Panc1 (cell line): ENCODE data around the gene SAMD4A. TPM values are rescaled to one million over a fixed set of nuclear protein-coding genes. Genes with fewer than 3 reads are reported as not detected.
A peak's percentile ranks its signal among the peaks of the same experiment; 100 is the strongest.

Source experiments
- ATAC-seq: fragments of 200-7000 bp; cut with Tn5 transposase; 2 replicates; pipeline ENCODE4 v1.9.1; 2020; ENCODE audit warnings: mild to moderate bottlenecking, moderate library complexity
- BruUV-seq: library from RNA; stranded (reverse); fragments of 400-500 nt; replicated peaks from 2 replicates; lab custom pipeline; 2021; lab: Mats Ljungman, UMichigan
- CTCF ChIA-PET: fragments of 300-600 bp; sonication (Branson Sonifier 250); formaldehyde crosslinking; loops from one replicate; lab custom pipeline; 2022; ENCODE audit warnings: antibody characterized with exemption; lab: Charles Lee
- POLR2A ChIA-PET: fragments of 300-600 bp; sonication (Branson Sonifier 250); formaldehyde crosslinking; loops from one replicate; lab custom pipeline; 2022; ENCODE audit warnings: antibody characterized with exemption; lab: Charles Lee
- DNase-seq: peaks from one replicate; pipeline ENCODE4 v3.0.0-alpha.2; 2010; ENCODE audit warnings: low read depth, low spot score
- H3K27ac ChIP-seq: 2 replicates; pipeline ENCODE4 v1.5.1; 2011; ENCODE audit warnings: mild to moderate bottlenecking, low read length, inconsistent platforms
- H3K27me3 ChIP-seq: fragments of 200-500 bp; sonication (Bioruptor generic); 2 replicates; pipeline ENCODE4 v1.6.0; 2014; ENCODE audit warnings: low read length, inconsistent platforms; ENCODE audit not compliant: control insufficient read depth, insufficient read depth
- H3K36me3 ChIP-seq: fragments of 200-500 bp; sonication (Bioruptor generic); 2 replicates; pipeline ENCODE4 v1.5.1; 2014; ENCODE audit warnings: inconsistent platforms, mild to moderate bottlenecking, low read length, moderate library complexity; ENCODE audit not compliant: control insufficient read depth, insufficient read depth
- H3K4me1 ChIP-seq: 2 replicates; pipeline ENCODE4 v1.5.1; 2011; ENCODE audit warnings: inconsistent platforms, mild to moderate bottlenecking, low read length, moderate library complexity; ENCODE audit not compliant: control insufficient read depth, insufficient read depth
- H3K4me3 ChIP-seq, 2 experiments: 2 replicates each; pipeline ENCODE4 v1.5.1; 2011 to 2012; ENCODE audit warnings: low read depth in 2 of 2, low read length in 2 of 2, mild to moderate bottlenecking in 2 of 2, inconsistent platforms in 1 of 2, moderate library complexity in 1 of 2
- H3K9me3 ChIP-seq: fragments of 200-500 bp; sonication (Bioruptor generic); 2 replicates; pipeline ENCODE4 v1.5.1; 2014; ENCODE audit warnings: low read depth, mild to moderate bottlenecking, inconsistent platforms, low read length, moderate library complexity; ENCODE audit not compliant: control insufficient read depth, insufficient read depth
- POLR2AphosphoS5 ChIP-seq: IDR thresholded peaks from 2 replicates; pipeline ENCODE4 v1.6.1; 2012; ENCODE audit warnings: mild to moderate bottlenecking, low read depth, low read length, moderate library complexity
- SIN3A ChIP-seq: IDR thresholded peaks from 2 replicates; pipeline ENCODE4 v1.6.1; 2012; ENCODE audit warnings: low read depth, mild to moderate bottlenecking, low read length, moderate library complexity, borderline replicate concordance; ENCODE audit not compliant: insufficient read depth
- TCF7L2 ChIP-seq: IDR thresholded peaks from 2 replicates; pipeline ENCODE4 v1.6.1; 2011; ENCODE audit warnings: mild to moderate bottlenecking, low read depth, low read length, inconsistent platforms
- in situ Hi-C: cut with HindIII; loops from 2 replicates; pipeline ENCODE4 v1.10.0; 2016; ENCODE audit warnings: low sequenced_read_pairs, low pct_unique_long_range_greater_than_20kb
- intact Hi-C: fragments of 100-400 bp; cut with micrococcal nuclease; formaldehyde crosslinking; loops from one replicate; pipeline ENCODE4 v1.10.0; 2022; ENCODE audit not compliant: unreplicated experiment
- total RNA-seq: library from RNA; stranded (reverse); gene quantifications from one replicate; pipeline ENCODE4 v1.2.1, GENCODE V29; 2021; ENCODE audit not compliant: unreplicated experiment
- TF ChIP-seq, protein P1 (sequence below), 2 experiments: IDR thresholded peaks; 2 replicates each; pipeline ENCODE4 v1.6.1; 2011 to 2012; ENCODE audit warnings: low read depth in 2 of 2, control low read depth in 1 of 2, low read length in 1 of 2, mild to moderate bottlenecking in 1 of 2, moderate library complexity in 1 of 2; ENCODE audit not compliant: insufficient read depth in 1 of 2
- TF ChIP-seq, protein P2 (sequence below): fragments of 450-650 bp; IDR thresholded peaks from 2 replicates; pipeline ENCODE4 v1.5.1; 2017; ENCODE audit warnings: mild to moderate bottlenecking

Gene SAMD4A
- total RNA-seq, 1 experiment from 2014 or later: 15.2 TPM

DNA sequence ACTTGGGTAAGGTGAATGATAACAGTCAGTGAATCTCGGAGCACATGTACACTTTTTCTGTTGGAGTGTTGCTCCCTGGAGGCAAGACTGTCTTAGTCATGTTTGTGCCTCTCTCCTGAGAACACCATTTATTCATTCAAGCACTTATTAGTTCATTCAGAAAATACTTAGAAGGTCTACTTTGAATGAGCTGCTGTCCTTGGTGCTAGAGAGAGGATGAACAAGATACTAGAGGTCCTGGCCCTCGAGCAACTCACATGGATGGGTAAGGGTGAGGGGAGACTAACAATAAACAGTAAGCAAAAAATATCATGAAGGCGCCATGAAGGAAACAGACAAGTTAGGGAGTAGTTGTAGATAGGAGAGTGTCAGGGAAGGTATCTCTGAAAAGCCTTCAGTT, 17.1 kb upstream of the SAMD4A start:
- TF ChIP-seq TCF7L2: no peak
- TF ChIP-seq, protein P1, sequence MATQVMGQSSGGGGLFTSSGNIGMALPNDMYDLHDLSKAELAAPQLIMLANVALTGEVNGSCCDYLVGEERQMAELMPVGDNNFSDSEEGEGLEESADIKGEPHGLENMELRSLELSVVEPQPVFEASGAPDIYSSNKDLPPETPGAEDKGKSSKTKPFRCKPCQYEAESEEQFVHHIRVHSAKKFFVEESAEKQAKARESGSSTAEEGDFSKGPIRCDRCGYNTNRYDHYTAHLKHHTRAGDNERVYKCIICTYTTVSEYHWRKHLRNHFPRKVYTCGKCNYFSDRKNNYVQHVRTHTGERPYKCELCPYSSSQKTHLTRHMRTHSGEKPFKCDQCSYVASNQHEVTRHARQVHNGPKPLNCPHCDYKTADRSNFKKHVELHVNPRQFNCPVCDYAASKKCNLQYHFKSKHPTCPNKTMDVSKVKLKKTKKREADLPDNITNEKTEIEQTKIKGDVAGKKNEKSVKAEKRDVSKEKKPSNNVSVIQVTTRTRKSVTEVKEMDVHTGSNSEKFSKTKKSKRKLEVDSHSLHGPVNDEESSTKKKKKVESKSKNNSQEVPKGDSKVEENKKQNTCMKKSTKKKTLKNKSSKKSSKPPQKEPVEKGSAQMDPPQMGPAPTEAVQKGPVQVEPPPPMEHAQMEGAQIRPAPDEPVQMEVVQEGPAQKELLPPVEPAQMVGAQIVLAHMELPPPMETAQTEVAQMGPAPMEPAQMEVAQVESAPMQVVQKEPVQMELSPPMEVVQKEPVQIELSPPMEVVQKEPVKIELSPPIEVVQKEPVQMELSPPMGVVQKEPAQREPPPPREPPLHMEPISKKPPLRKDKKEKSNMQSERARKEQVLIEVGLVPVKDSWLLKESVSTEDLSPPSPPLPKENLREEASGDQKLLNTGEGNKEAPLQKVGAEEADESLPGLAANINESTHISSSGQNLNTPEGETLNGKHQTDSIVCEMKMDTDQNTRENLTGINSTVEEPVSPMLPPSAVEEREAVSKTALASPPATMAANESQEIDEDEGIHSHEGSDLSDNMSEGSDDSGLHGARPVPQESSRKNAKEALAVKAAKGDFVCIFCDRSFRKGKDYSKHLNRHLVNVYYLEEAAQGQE (IDR thresholded peaks at IDR 0.05; ENCODE audit: insufficient read depth in 1 of 2, low read depth in 2 of 2, low read length in 1 of 2): peak; percentile 56 to 82; a peak in 3 of 4 replicates
- Histone ChIP-seq H3K27me3 (no peaks in the 10 kb centered on the region), H3K27ac (no peak overlapping the region), H3K9me3 (no peaks in the 10 kb centered on the region), H3K36me3 (no peaks in the 10 kb centered on the region), H3K4me1 (no peaks in the 10 kb centered on the region), H3K4me3 (no peak overlapping the region)
- CTCF ChIA-PET: no interaction called here
- DNase-seq: no peak
- in situ Hi-C loops (no loop called here), intact Hi-C loops (no loop called here)
- no peak for ATAC-seq
- BruUV-seq: no TSS peak
- POLR2A ChIA-PET: interaction anchor here (0.6 kb wide), 1 partner anchor 1228 kb away, joined by 12 read pairs; no protein-coding TSS in a partner anchor

DNA sequence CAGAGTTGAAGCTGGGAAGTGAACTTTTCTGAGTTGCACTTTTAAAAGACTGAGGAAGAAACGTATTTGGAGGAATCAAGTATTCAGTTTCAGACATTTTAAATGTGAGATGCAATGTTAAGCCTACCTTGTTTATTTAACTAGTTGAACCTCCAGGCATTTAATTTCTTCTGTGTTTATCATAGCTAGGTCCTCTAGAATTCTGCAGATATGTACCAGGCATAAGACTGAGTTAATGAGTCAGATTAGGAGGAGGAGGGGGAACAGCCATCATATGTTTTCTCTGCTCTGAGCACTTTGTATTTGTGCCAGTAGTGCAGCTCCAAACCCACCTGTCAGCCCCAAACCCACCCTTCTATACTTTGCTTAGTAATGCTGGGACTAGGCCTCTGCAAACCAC, 16.4 kb upstream of the SAMD4A start:
- BruUV-seq: no TSS peak
- no peaks in the 10 kb centered on the region for H3K36me3 ChIP-seq
- in situ Hi-C loops (no loop called here), intact Hi-C loops (no loop called here)
- no peaks in the 10 kb centered on the region for H3K27me3 ChIP-seq
- POLR2A ChIA-PET: interaction anchor here (0.6 kb wide), 1 partner anchor 1227 kb away, joined by 12 read pairs; no protein-coding TSS in a partner anchor
- ATAC-seq (no peak), DNase-seq (no peak)
- CTCF ChIA-PET: no interaction called here
- no peak overlapping the region for H3K27ac ChIP-seq
- no peaks in the 10 kb centered on the region for H3K9me3 ChIP-seq
- H3K4me1 ChIP-seq: no peaks in the 10 kb centered on the region
- TF ChIP-seq, protein P2, sequence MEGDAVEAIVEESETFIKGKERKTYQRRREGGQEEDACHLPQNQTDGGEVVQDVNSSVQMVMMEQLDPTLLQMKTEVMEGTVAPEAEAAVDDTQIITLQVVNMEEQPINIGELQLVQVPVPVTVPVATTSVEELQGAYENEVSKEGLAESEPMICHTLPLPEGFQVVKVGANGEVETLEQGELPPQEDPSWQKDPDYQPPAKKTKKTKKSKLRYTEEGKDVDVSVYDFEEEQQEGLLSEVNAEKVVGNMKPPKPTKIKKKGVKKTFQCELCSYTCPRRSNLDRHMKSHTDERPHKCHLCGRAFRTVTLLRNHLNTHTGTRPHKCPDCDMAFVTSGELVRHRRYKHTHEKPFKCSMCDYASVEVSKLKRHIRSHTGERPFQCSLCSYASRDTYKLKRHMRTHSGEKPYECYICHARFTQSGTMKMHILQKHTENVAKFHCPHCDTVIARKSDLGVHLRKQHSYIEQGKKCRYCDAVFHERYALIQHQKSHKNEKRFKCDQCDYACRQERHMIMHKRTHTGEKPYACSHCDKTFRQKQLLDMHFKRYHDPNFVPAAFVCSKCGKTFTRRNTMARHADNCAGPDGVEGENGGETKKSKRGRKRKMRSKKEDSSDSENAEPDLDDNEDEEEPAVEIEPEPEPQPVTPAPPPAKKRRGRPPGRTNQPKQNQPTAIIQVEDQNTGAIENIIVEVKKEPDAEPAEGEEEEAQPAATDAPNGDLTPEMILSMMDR: no peak
- TF ChIP-seq, protein P1 (IDR thresholded peaks at IDR 0.05; ENCODE audit: insufficient read depth in 1 of 2, low read depth in 2 of 2, low read length in 1 of 2): no peak
- no peak for TF ChIP-seq SIN3A
- no peak for TF ChIP-seq POLR2AphosphoS5
- no peak for TF ChIP-seq TCF7L2
- H3K4me3 ChIP-seq: no peak overlapping the region
